Neuronal stem cell (in vitro differentiated cells): ENCODE data around the gene ANKRD33.
"Not testable (repeated sequence)": the region's sequence is repeated elsewhere in the genome, so short reads cannot be mapped to it uniquely, and the experiment has no call there.

Experiments
- DNase-seq: peaks from one replicate; pipeline ENCODE4 v3.0.0-alpha.2; 2013; ENCODE audit warnings: low spot score
- H2AFZ ChIP-seq: one replicate; pipeline ENCODE4 v1.6.1; 2013; ENCODE audit warnings: mild to moderate bottlenecking, low read length, inconsistent platforms
- H2AK5ac ChIP-seq: 2 replicates; pipeline ENCODE4 v1.6.1; 2013; ENCODE audit warnings: low read depth, mild to moderate bottlenecking, inconsistent platforms, low read length, moderate library complexity, mixed read lengths
- H2BK120ac ChIP-seq: 2 replicates; pipeline ENCODE4 v1.6.1; 2013; ENCODE audit warnings: low read depth, mild to moderate bottlenecking, inconsistent platforms, low read length, moderate library complexity, mixed read lengths
- H2BK12ac ChIP-seq: one replicate; pipeline ENCODE4 v1.6.1; 2013; ENCODE audit warnings: low read length, inconsistent platforms
- H2BK15ac ChIP-seq: 2 replicates; pipeline ENCODE4 v1.6.1; 2013; ENCODE audit warnings: mild to moderate bottlenecking, low read length, inconsistent platforms, mixed read lengths
- H2BK5ac ChIP-seq: one replicate; pipeline ENCODE4 v1.6.1; 2013; ENCODE audit warnings: inconsistent platforms, mild to moderate bottlenecking, low read length, moderate library complexity
- H3K14ac ChIP-seq: one replicate; pipeline ENCODE4 v1.6.1; 2013; ENCODE audit warnings: low read length, inconsistent platforms
- H3K18ac ChIP-seq: 2 replicates; pipeline ENCODE4 v1.6.1; 2013; ENCODE audit warnings: low read length, inconsistent platforms
- H3K23ac ChIP-seq: 2 replicates; pipeline ENCODE4 v1.6.1; 2013; ENCODE audit warnings: low read depth, mild to moderate bottlenecking, mixed read lengths, low read length, inconsistent platforms; ENCODE audit not compliant: poor library complexity
- H3K27ac ChIP-seq: replicated peaks from 3 replicates; pipeline ENCODE4 v1.5.1; 2013; ENCODE audit warnings: low read length, inconsistent platforms
- H3K27me3 ChIP-seq, 3 experiments: 2 replicates each; pipeline ENCODE4 v1.6.1; 2013; ENCODE audit warnings: low read length in 3 of 3, mild to moderate bottlenecking in 2 of 3, inconsistent platforms in 1 of 3, low read depth in 1 of 3, mixed read lengths in 1 of 3, moderate library complexity in 1 of 3; ENCODE audit not compliant: control insufficient read depth in 3 of 3, insufficient read depth in 3 of 3
- H3K36me3 ChIP-seq, 2 donors: replicated peaks in 1 of 2; 2 replicates each; pipeline ENCODE4 v1.6.1; 2013; ENCODE audit warnings: low read length in 2 of 2; ENCODE audit not compliant: control insufficient read depth in 2 of 2, insufficient read depth in 2 of 2
- H3K4ac ChIP-seq: 2 replicates; pipeline ENCODE4 v1.6.1; 2013; ENCODE audit warnings: inconsistent platforms, mild to moderate bottlenecking, low read length, moderate library complexity
- H3K4me1 ChIP-seq, 2 donors: 1 replicate in 1 of 2; 2 replicates in 1 of 2; pipeline ENCODE4 v1.6.1; 2013; ENCODE audit warnings: low read length in 2 of 2, low read depth in 1 of 2; ENCODE audit not compliant: control insufficient read depth in 2 of 2, insufficient read depth in 1 of 2
- H3K4me2 ChIP-seq: one replicate; pipeline ENCODE4 v1.6.1; 2013; ENCODE audit warnings: mild to moderate bottlenecking, low read length, inconsistent platforms; ENCODE audit not compliant: insufficient read depth, poor library complexity, severe bottlenecking
- H3K4me3 ChIP-seq, 2 donors: 2 replicates each; pipeline ENCODE4 v1.5.1; 2013; ENCODE audit warnings: low read length in 2 of 2, mild to moderate bottlenecking in 2 of 2, inconsistent platforms in 1 of 2, moderate library complexity in 1 of 2
- H3K79me1 ChIP-seq: one replicate; pipeline ENCODE4 v1.6.1; 2013; ENCODE audit warnings: low read depth, mild to moderate bottlenecking, inconsistent platforms, low read length, moderate library complexity
- H3K9ac ChIP-seq: one replicate; pipeline ENCODE4 v1.6.1; 2013; ENCODE audit warnings: mild to moderate bottlenecking, low read depth, low read length, inconsistent platforms; ENCODE audit not compliant: poor library complexity
- H3K9me3 ChIP-seq, 2 donors: replicated peaks in 1 of 2; 2 replicates each; pipeline versions ENCODE3 to v1.6.1; 2013; ENCODE audit warnings: low read length in 2 of 2, mild to moderate bottlenecking in 2 of 2, inconsistent platforms in 1 of 2, low read depth in 1 of 2, mixed read lengths in 1 of 2, moderate library complexity in 1 of 2; ENCODE audit not compliant: control insufficient read depth in 2 of 2, insufficient read depth in 1 of 2
- H4K8ac ChIP-seq: one replicate; pipeline ENCODE4 v1.6.1; 2013; ENCODE audit warnings: low read depth, mild to moderate bottlenecking, inconsistent platforms, low read length, moderate library complexity
- H4K91ac ChIP-seq: one replicate; pipeline ENCODE4 v1.6.1; 2013; ENCODE audit warnings: low read length, low read depth, mild to moderate bottlenecking, inconsistent platforms; ENCODE audit not compliant: poor library complexity
- WGBS, 2 donors: extraction: QIAGEN DNeasy Blood & Tissue Kit; methylation state at CpG; one replicate each; pipeline ENCODE4 v1.1.7; 2013; ENCODE audit warnings: missing lambda C conversion rate in 2 of 2, mixed read lengths in 1 of 2; ENCODE audit not compliant: insufficient read length in 2 of 2, insufficient replicate concordance in 1 of 2; ENCODE audit errors: extremely low coverage in 2 of 2; 5-methylcytosine and 5-hydroxymethylcytosine counted together

The ANKRD33 gene

GRCh38 chr12:51885294-51886020, 2.4 kb upstream of the ANKRD33 start:
- not testable (repeated sequence) for H3K23ac ChIP-seq, H3K18ac ChIP-seq, H3K4me3 ChIP-seq, H4K91ac ChIP-seq, H3K27me3 ChIP-seq, H3K14ac ChIP-seq, H2BK120ac ChIP-seq, DNase-seq, H3K4me1 ChIP-seq, H2AK5ac ChIP-seq, H3K9me3 ChIP-seq, H3K9ac ChIP-seq, H2BK15ac ChIP-seq, H3K79me1 ChIP-seq, H3K27ac ChIP-seq, H4K8ac ChIP-seq, H2BK5ac ChIP-seq, H3K36me3 ChIP-seq, H3K4ac ChIP-seq, H2BK12ac ChIP-seq, H3K4me2 ChIP-seq
- peak overlapping the region; percentile 81 for H2AFZ ChIP-seq
- no CpG with 5 or more reads among the region's 10 CpGs for WGBS, 2 donors

GRCh38 chr12:51886021-51886710, 1.7 kb upstream of the ANKRD33 start:
- Histone ChIP-seq H4K8ac (no peak overlapping the region), H2BK12ac (no peak overlapping the region), H3K23ac (no peak overlapping the region), H3K18ac (no peak overlapping the region), H3K9me3 (peaks cover 2 to 8% of the 10 kb centered on the region in 2 donors), H3K4me1 (peaks cover 0 to 4% of the 10 kb centered on the region in 2 donors), H3K27me3 (peaks cover 0 to 7% (median 0%) of the 10 kb centered on the region in 3 experiments), H3K36me3 (no peaks in the 10 kb centered on the region), H2BK15ac (no peak overlapping the region), H3K4ac (no peak overlapping the region), H2AFZ (peak overlapping the region; percentile 81), H3K9ac (no peak overlapping the region), H2BK120ac (no peak overlapping the region), H3K4me3 (no peak overlapping the region), H2AK5ac (no peak overlapping the region), H4K91ac (no peak overlapping the region), H3K14ac (no peak overlapping the region), H3K4me2 (no peak overlapping the region), H2BK5ac (no peak overlapping the region), H3K27ac (no peak overlapping the region), H3K79me1 (no peaks in the 10 kb centered on the region)
- DNase-seq: no peak
- WGBS, 2 donors: no CpG with 5 or more reads among the region's 10 CpGs

GRCh38 chr12:51888316-51889215, 663 bp downstream of the ANKRD33 start:
- Histone ChIP-seq H3K9me3 (peaks cover 2 to 6% of the 10 kb centered on the region in 2 donors), H2BK15ac (peak overlapping the region; percentile 25), H3K27ac (no peak overlapping the region), H4K91ac (no peak overlapping the region), H3K79me1 (no peaks in the 10 kb centered on the region), H3K4me1 (peaks cover 0 to 4% of the 10 kb centered on the region in 2 donors), H2BK5ac (no peak overlapping the region), H3K18ac (peak overlapping the region; percentile 62), H3K4me2 (peak overlapping the region; percentile 41), H3K36me3 (no peaks in the 10 kb centered on the region), H3K9ac (no peak overlapping the region), H3K4me3 (peak overlapping the region in 1 of 2 donors; percentile 26), H2BK120ac (no peak overlapping the region), H2AFZ (no peak overlapping the region), H3K4ac (peak overlapping the region; percentile 94), H3K14ac (no peak overlapping the region), H4K8ac (no peak overlapping the region), H2AK5ac (peak overlapping the region; percentile 30), H2BK12ac (no peak overlapping the region), H3K27me3 (peaks cover 0 to 8% (median 0%) of the 10 kb centered on the region in 3 experiments), H3K23ac (peak overlapping the region; percentile 76)
- no peak for DNase-seq
- no CpG with 5 or more reads among the region's 15 CpGs for WGBS, 2 donors
